Stimulated activated CD8-positive, alpha-beta memory T cell treated with anti-CD3 and anti-CD28 coated beads, Interleukin-7, amount 100 ng/mL, for 24 hours (primary cell): ENCODE measurements around the gene MRPL1.

ENCODE experiments used
- DNase-seq: peaks from one replicate; pipeline ENCODE4 v3.0.0-alpha.2; 2020; ENCODE audit warnings: low read depth

Gene MRPL1

DNA sequence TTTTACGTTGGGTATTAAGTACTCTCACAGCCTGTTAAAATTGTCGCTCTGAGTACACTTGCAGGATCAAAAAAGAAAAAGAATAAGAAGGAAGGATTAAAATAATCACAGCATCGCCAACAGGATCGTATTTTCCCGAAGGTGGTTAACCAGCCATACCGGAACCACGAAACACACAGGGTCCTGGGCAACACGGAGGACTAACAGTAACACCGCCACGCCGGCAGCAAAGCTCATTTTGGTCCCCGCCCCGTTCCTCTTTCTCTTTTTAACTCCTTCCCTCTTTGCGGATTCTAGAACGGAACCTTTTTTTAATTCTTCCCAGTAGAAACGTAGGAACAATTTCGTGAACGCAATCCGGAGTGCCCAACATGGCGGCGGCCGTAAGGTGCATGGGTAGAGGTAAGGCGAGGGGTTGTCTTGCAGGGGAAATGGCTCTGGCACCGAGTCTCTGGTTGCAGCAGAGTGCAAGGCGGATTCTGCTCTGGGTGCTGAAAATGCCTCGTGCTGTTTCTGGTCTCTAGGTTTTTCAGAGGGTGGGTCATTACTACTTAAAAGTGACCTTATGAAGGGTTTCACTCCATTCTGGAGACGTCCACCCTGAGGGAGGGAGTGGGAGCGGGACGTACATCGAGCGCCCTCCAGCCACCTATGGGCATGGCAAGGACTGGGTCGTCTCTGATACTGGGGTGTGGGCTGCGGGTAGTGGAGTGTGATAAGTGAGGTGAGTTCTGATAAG, at the start of gene MRPL1:
MRPL1 (plus strand) TSS at position 353 of the 739 bp plus-strand sequence; CDS start at position 372, 19 bp downstream.
- DNase-seq, result peak; percentile 58

DNA sequence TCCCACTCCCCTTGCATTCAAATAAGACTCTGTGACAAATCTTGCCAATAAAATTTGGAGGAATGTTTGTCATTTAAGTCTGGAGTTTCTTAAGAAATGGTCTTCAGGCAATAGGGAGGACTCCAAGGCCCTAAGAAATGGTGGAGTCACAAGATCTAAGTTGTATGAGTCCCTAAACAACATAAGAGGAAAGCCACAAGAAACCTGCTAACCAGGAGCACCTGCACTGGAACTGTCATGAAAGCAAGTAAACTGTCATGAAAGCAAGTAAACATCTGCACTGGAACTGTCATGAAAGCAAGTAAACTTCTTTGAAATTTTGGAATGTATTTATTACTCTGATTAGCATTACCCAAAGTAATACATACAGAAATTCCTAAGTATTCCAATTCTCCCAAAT, 47.0 kb upstream of the MRPL1 start:
- no peak for DNase-seq

DNA sequence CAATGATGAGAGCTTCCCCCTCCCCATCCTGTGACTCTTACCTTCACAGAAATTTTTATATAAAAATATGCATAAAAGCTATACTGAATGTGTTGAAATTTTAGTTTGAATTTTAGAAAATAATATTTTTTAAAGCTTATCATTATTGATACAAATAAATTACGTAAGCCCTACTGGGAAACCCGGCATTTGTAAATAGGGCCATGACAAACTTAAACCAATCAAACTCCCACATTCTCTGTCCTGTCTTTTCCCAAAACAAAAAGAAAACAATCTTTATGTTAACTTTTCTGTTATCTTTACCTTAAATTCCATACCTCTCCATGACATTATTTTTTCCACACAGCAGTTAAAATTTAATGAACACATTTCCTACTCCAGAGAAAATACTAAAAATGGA, 46.1 kb upstream of the MRPL1 start:
- DNase-seq, result no peak

DNA sequence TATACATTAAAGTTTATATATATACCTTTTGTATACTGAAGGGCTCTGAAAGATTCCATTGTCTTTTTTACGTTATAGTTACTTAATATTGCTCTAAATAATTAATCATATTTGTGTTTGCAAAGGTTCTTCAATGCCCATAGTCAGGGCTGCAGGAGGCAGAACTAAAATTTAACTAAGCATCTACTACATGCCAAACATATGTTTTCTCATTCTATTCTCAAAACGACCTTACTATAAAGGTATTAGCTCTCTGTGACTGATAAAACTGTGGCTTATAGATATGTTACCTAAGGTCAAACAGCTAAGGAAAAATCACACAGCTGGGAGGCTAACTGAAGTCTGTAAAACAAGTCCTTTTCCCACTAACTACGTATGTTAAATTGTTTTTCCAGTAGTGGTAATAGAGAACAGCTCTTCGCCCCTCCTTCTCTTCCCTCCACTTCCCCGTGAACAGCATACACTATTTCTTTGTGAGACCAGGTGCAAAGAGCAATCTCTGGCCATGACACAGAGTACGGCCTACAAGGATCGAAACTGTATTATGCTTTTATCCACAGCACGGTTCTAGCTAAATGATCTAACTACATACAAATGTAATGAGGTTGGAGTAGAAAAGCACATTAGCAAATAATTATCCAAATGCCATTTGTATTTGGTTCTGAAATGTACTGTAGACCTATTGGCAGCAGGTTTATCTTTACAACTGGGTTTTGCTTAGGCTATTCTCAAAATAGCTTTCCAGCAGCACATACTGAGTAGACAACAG, 45.1 kb upstream of the MRPL1 start:
- DNase-seq, result no peak

DNA sequence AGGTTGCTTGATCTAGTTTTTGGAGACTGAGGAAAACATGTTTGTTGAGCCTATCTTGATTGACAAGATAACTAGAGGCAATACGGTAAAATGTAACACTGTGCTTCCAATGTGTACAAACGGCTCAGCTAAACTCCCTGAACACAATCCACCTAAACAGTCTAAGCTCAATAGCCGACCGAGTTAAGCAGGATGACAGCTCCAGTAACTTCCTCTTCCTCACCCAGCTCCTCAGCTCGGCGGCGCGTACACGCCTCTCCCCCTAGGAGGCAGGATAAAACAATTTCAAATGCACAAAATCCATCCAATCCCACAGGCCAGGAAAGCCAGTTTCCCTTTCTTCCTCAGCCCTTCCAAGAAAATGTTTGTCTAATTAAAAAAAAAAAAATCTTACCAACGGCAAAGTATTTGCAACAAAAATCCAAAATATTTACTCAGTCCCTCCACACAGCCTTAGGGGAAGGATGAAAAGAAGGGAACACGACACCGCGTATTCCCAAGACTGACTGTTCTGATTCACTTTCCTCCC, 44.5 kb upstream of the MRPL1 start:
- DNase-seq, result no peak

DNA sequence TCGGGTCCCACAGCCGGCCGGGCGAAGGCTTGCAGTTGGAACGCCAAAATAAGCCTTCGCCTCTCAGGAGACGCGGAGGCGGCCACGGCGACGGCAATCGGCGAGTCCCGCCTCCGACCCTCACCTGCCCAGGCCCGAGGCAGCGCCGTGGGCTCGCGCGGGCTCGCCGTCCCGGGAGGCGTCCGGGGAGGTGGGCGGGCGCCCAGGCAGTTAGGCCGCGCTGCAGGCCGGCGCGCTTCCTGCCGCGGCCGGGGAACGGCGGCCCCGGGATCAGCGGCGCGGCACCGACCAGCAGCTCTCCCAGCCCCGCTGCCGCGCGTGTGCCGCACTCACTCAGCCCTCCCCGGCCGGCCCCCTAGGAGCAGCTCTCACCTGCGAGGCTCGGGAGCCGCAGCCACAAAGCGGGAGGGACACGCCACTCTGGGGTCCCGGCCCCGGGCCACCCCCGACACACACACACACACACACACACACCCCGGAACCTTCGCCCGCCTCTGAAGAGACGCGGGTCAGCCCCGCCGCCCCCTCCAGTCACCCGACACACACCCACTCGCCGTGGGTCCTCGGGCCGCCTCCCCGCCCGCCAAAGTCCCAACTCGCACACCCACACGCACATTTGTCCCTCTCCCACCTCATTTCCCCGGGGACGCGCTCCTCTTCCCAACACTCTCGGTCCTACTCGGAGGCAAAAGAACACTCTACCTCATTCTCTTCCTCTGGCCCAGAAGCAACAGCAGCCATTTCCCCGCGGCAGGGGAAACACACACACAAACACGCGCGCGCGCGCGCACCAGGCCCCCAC, 43.8 kb upstream of the MRPL1 start, which contains the start of gene CNOT6L:
CNOT6L (minus strand) TSS at position 767 of the 802 bp plus-strand sequence; CDS start at position 707, 60 bp downstream.
- peak; percentile 61 for DNase-seq

DNA sequence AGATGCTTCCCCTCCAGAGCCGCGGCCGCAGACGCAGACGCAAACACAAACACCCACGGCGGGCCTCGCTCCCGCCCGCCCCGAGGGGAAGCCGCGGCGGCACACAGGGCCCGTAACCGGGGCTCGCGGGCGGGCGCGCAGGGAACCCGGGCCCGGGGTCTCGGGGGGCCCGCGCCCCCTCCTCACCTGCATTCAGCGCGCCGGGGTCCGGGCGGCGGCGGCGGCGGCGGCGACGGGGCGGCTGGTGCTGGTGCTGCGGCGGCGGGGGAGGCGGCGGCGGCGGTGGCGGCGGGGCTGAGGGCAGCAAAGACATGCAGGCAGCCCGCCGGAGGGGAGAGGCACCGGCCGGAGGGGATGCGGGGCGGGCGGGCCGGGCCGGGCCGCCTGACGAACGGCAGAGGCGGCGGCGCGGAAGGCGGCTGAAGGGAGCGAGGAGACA, 43.2 kb upstream of the MRPL1 start:
- DNase-seq, result no peak

DNA sequence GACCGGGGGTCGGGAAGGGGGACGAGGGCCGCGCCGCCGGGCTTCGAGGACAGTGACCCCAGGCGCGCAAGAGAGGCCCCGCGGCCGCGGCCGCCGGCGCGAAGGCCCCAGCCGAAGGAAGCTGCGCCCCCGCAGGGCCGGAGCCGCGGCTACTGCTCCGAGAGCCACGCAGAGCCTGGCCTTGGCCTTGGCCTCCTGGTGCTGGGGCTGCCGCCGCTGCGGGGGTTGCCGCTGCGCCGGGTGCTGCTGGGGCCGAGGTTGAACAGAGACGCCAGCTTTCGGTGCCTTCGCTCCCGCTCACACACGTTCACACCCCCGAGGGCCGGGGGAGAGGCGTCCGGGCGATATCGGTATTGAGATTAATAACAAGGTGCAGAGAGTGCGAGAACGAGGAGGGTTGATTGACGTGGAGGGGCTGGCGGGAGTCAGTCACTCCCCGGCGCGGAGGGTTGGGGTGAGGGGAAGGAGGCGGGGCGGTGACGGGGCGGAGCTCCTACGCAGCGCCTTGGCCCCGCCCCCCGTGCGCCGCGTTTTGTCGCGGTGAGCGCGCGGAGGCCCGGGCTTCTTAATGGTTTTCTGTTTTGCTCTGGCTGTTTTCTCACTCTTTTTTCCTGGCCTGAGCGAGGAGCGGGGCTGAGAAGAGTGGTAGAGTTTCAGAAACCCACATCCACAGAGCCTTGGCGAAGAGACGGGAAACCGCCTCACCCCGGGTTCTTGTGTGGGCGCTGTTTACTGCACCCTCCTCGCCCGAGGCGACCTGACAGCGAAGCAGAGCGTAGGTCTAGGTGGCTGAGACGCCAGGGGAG, 42.6 kb upstream of the MRPL1 start:
- peak; percentile 86 for DNase-seq

DNA sequence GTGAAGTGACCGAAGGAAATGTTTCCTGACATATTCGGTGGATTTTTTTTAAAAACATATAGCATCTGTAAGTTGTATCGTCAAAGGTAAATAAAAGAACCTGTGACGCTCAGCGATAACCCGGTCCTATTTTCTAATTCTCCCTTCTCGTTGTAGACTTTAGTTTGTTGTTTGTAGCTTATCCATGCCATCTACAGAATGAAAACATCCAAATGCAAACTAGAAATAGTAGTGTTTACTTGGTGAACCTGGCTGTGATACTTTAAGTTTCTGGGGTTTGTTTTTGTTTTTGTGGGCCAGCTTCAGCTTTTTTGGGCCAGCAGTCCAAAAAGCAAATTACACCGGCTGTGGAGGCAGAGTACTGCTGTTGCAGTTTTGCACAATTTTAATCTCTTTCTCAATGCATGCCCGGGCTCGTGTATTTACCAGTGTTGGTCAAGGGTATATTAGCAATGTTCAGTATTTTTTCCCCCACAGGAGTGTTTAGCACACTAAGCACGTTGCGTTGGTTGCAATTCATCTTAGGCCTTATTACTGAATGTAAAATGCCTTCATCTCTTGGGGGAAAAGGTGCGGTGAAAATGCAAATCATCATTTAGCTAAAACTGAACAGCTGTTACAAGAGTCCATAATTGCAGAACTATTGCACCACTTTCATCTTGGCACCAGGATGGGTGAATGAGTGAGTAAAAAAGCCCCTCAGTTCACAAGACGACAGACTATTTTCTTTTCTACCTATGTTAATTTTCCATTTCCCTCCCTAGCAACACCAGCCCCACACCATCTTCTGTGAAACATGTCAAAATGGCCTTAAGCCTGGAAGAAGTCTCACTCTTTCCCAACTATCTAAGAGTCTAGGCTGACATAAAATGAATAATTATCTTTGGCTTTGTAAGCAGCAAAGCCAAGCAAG, 41.7 kb upstream of the MRPL1 start:
- DNase-seq, result no peak

DNA sequence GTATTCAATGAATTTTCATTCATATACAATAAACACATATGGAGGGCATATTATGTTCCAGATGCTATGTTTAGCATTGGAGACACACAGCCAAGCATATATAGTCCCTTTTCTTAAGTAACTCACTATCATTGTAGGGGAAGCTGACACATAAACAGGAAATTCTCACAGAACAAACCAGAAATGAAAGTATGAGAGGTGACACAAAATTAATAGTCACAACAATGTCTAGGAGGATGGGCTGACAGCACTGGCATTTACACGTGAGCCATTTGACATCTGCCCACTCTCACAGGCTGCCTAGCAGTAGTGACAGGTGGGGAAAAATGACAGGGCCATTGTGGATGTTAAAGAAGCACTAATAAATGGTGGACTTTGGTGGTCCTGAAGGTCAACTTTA, 40.9 kb upstream of the MRPL1 start:
- DNase-seq, result no peak

DNA sequence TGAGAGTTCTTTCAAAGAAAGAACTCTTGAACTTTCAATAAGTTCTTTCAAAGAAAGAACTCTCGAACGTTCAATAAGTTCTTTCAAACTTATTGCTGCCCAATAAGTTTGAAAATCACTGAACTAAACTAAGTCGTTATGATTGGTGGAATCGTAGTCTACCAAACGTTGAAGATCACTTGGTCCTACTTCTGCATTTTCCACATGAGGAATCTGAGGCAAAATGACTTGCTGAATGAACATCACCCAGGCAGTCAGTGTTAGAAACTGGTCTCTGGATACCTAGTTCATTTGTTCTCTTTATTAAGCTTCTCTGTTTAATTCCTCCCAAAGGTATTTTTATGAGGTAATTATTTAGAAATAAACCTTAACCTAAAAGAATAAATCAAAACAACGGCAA, 36.4 kb upstream of the MRPL1 start:
- no peak for DNase-seq

DNA sequence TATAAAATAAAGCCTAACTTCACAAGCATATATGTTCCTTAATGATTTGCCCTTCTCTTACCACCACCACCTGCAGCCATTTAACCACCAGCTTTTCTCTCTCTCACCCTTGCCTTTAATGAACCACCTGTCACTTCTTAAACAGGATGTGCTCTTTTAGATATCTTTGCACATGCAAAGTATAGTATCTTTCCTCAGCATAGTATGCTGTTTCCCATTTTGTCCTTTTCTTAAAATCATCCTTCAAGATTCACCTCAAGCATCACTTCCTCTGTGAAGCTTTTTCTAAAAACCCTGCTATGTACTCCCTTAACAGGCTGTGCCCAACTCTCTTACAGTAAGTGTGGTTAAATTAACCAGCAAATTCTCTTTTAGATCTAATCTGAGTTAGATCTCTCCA, 35.3 kb upstream of the MRPL1 start:
- no peak for DNase-seq

DNA sequence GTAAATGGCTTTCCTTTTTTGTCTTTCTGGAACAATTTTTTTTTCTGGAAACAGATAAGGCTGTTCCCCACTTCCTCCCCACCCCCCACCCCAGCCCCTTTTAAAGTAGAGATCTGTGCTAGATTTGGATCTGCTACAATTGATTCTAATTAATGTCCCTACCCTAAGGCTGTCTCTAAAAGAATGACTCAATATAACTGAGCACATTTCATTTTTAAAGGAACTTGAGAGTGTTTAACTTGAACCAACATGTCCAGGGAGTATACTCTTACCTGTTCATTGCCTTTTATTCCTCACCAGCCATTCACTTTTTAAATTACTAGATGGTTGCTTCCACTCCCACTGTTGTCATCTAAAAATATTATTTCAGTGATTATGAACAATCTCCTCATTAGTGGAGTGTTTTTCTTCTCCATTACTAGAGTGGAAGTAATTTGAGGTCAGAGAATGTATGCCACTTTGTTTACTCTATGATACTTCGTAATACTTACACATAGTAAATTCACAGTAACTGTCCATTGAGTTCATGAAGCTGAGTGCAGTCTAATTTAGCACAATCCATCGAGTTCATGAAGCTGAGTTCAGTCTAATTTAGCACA, 29.4 kb upstream of the MRPL1 start:
- no peak for DNase-seq

DNA sequence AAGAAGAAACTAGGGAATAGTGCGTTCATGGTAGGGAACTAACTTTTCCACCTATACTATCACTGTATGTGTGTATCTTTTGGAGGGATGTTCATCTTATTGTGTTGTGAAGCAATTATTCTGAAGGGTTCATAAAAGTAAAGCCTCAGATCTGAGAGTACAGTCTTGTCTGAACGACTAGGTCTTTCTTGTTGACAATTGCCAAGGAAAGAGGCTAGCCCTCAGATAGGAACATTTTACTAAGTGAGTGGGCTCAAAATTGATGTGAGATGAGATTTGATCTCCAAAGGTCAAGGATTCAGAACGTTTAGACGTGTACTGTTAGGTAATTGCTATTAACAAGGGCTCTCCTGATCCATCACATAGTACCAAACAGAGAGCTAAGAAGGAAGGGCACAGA, 28.2 kb upstream of the MRPL1 start:
- no peak for DNase-seq

DNA sequence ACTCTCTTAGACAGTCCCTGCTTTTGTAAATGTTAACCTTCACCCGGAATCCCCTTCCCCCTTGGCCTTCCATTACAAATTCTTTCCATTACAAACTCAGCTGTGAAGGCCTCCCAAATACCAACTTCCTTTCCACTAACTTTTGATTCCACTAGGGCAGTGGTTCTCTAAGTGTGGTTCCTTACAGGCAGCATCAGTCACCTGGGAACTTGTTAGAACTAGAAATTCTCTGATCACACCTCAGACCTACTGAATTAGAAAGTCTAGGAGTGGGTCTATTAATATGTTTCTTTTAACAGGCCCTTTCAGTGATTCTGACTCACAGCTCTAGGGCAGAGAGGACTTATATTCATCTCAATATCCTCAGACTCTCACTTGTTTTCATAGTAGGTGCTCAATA, 19.0 kb upstream of the MRPL1 start:
- DNase-seq, result no peak

DNA sequence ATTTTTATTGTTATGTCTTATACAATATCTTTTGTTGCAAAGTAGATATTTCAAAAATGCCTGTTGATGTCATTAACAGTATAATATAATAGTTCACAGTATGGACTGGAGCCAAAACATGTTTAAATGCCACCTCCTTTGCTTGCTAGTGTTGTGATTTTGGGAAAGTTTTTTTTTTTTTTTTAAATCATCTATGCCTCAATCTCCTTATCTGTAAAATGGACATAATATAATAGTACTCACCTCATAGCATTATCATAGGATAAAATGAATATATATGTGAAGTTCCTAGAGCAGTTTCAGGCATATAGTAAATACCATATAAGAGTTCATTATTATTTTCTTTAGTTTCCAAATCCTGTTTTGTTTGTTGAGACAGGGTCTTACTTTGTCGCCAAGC, 18.3 kb upstream of the MRPL1 start:
- no peak for DNase-seq

DNA sequence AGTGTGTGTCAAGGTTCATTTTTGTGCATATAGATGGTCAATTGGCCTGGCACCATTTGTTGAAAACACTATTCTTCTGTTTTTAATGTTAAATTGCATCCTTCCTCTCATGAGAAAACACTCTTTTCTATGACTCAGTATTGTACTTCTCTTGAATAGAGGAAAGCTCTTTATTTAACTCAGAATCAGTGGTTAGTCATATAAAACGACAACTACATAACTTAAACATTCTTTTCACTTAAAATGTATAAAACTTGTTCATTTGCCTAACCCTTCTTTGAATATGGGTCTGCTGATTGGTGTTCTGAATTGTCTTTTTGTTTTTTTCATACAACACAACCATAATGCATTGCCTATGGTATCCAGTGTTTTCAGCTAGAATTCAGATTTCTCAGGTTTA, 17.2 kb upstream of the MRPL1 start:
- no peak for DNase-seq

DNA sequence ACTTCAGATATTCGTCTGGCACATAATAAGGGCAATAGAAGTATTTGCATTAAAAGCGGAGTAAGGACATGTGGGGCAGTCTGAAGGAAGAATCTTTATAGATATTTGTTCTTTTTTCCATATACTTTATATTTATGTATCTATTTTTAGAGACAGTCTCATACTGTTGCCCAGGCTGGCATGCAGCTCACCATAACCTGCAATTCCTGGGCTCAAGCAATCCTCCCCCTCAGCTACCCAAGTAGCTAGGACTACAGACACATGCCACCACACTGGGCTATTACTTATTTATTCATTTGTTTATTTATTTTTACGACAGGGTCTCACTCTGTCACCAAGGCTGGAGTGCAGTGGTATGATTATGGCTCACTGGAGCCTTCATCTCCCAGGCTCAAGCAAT, 16.7 kb upstream of the MRPL1 start:
- DNase-seq, result no peak

DNA sequence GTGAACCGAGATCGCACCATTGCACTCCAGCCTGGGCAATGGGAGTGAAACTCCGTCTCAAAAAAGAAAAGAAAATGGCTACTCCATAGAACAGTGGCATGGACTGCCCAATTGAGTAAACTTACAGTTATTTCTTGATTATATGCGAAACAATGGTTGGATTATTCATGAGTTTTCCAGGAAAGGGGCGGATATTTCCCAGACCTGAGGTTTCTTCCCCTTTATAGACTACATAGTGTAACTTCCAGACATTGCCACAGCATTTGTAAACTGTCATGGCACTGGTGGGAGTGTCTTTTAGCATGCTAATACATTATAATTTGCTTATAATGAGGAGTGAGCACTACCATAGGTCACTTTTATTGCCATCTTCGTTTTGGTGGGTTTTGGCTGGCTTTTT, 14.1 kb upstream of the MRPL1 start:
- no peak for DNase-seq
